HepG2 (cell line): Measurements from ENCODE around the gene HDLBP. TPM values are rescaled to one million over a fixed set of nuclear protein-coding genes. Genes with fewer than 3 reads are reported as not detected.

Source experiments
- AHR ChIP-seq: IDR thresholded peaks from 2 replicates; pipeline ENCODE4 v1.6.1; 2018; ENCODE audit warnings: missing genetic modification reagents, missing compliant biosample characterization
- ARNT ChIP-seq: fragments of 450-650 bp; IDR thresholded peaks from 2 replicates; pipeline ENCODE4 v1.6.1; 2017
- BORCS8-MEF2B ChIP-seq: sonication (generic); formaldehyde crosslinking; IDR thresholded peaks from 2 replicates; pipeline ENCODE4 v1.8.0; 2022; ENCODE audit warnings: mild to moderate bottlenecking, missing genetic modification reagents
- CBFB ChIP-seq: sonication (generic); formaldehyde crosslinking; IDR thresholded peaks from 2 replicates; pipeline ENCODE4 v1.4.0; 2020; ENCODE audit warnings: missing genetic modification reagents
- CENPT ChIP-seq: sonication (generic); formaldehyde crosslinking; IDR thresholded peaks from 2 replicates; pipeline ENCODE4 v1.8.0; 2022; ENCODE audit warnings: low read depth, mild to moderate bottlenecking, moderate library complexity, missing genetic modification reagents
- E2F1 ChIP-seq: sonication (generic); formaldehyde crosslinking; IDR thresholded peaks from 2 replicates; pipeline ENCODE4 v1.5.0; 2020; ENCODE audit warnings: missing genetic modification reagents
- HNRNPH1 ChIP-seq: fragments of 200-400 bp; formaldehyde crosslinking; optimal IDR thresholded peaks from 2 replicates; pipeline ENCODE3; 2017; ENCODE audit warnings: mild to moderate bottlenecking, low read depth, low read length
- HOXA3 ChIP-seq: sonication (generic); formaldehyde crosslinking; IDR thresholded peaks from 2 replicates; pipeline ENCODE4 v1.5.0; 2020; ENCODE audit warnings: missing genetic modification reagents
- KDM4B ChIP-seq: sonication (generic); formaldehyde crosslinking; IDR thresholded peaks from 2 replicates; pipeline ENCODE4 v1.4.0; 2020; ENCODE audit warnings: missing genetic modification reagents
- MATR3 ChIP-seq: sonication (generic); formaldehyde crosslinking; IDR thresholded peaks from 2 replicates; pipeline ENCODE4 v1.4.0; 2020; ENCODE audit warnings: missing genetic modification reagents
- NFRKB ChIP-seq: fragments of 450-650 bp; IDR thresholded peaks from 2 replicates; pipeline ENCODE4 v1.6.1; 2017
- NR2F1 ChIP-seq, 2 experiments: fragments of 450-650 bp in 1 of 2; formaldehyde crosslinking in 1 of 2; IDR thresholded peaks; 2 replicates each; pipeline versions ENCODE4 v1.5.0 to v1.6.1; 2016 to 2020; ENCODE audit warnings: mild to moderate bottlenecking in 1 of 2, missing compliant biosample characterization in 1 of 2, missing genetic modification reagents in 1 of 2, moderate library complexity in 1 of 2
- NR2F2 ChIP-seq: IDR thresholded peaks from 2 replicates; pipeline ENCODE4 v1.6.1; 2012; ENCODE audit warnings: low read depth, inconsistent platforms, borderline replicate concordance
- NRL ChIP-seq: sonication (generic); formaldehyde crosslinking; IDR thresholded peaks from 2 replicates; pipeline ENCODE4 v1.5.0; 2020; ENCODE audit warnings: missing genetic modification reagents, mild to moderate bottlenecking, moderate library complexity, borderline replicate concordance
- RNF2 ChIP-seq: fragments of 450-650 bp; conservative IDR thresholded peaks from 2 replicates; pipeline ENCODE4 v1.6.1; 2016; ENCODE audit warnings: low read depth
- SAFB2 ChIP-seq: sonication (generic); formaldehyde crosslinking; IDR thresholded peaks from 2 replicates; pipeline ENCODE4 v1.5.1; 2020; ENCODE audit warnings: missing genetic modification reagents, low read depth, mild to moderate bottlenecking, borderline replicate concordance
- SP2 ChIP-seq: sonication (generic); formaldehyde crosslinking; IDR thresholded peaks from 2 replicates; pipeline ENCODE4 v1.5.1; 2020; ENCODE audit warnings: mild to moderate bottlenecking, missing genetic modification reagents
- SSRP1 ChIP-seq: IDR thresholded peaks from 2 replicates; pipeline ENCODE4 v1.6.1; 2016; ENCODE audit warnings: control low read depth
- TEAD2 ChIP-seq: sonication (generic); formaldehyde crosslinking; IDR thresholded peaks from 2 replicates; pipeline ENCODE4 v1.9.0; 2021; ENCODE audit warnings: missing genetic modification reagents
- TFAP4 ChIP-seq: sonication (generic); IDR thresholded peaks from 2 replicates; pipeline ENCODE4 v1.6.1; 2016; ENCODE audit warnings: low read depth, borderline replicate concordance
- ZMAT3 ChIP-seq: sonication (generic); formaldehyde crosslinking; conservative IDR thresholded peaks from 2 replicates; pipeline ENCODE4 v1.7.0; 2021; ENCODE audit warnings: missing genetic modification reagents
- ZNF143 ChIP-seq: sonication (generic); formaldehyde crosslinking; IDR thresholded peaks from 2 replicates; pipeline ENCODE4 v1.4.0; 2020; ENCODE audit warnings: missing genetic modification reagents
- ZNF256 ChIP-seq: sonication (generic); formaldehyde crosslinking; conservative IDR thresholded peaks from 2 replicates; pipeline ENCODE4 v1.4.0; 2020; ENCODE audit warnings: missing genetic modification reagents
- ZNF549 ChIP-seq: sonication (generic); formaldehyde crosslinking; IDR thresholded peaks from 2 replicates; pipeline ENCODE4 v1.5.0; 2020; ENCODE audit warnings: missing genetic modification reagents
- ZNF552 ChIP-seq: sonication (generic); formaldehyde crosslinking; IDR thresholded peaks from 2 replicates; pipeline ENCODE4 v1.9.0; 2022; ENCODE audit warnings: missing genetic modification reagents, mild to moderate bottlenecking, borderline replicate concordance
- ZNF563 ChIP-seq: sonication (generic); formaldehyde crosslinking; IDR thresholded peaks from 2 replicates; pipeline ENCODE4 v1.8.0; 2022; ENCODE audit warnings: mild to moderate bottlenecking, moderate library complexity, missing genetic modification reagents
- ZNF713 ChIP-seq: sonication (generic); formaldehyde crosslinking; IDR thresholded peaks from 2 replicates; pipeline ENCODE4 v1.4.0; 2020; ENCODE audit warnings: mild to moderate bottlenecking, missing genetic modification reagents
- ZNF839 ChIP-seq: sonication (generic); formaldehyde crosslinking; IDR thresholded peaks from 2 replicates; pipeline ENCODE4 v1.4.0; 2020; ENCODE audit warnings: missing genetic modification reagents, mild to moderate bottlenecking, borderline replicate concordance
- polyA plus RNA-seq, 8 experiments: library from polyadenylated mRNA; depleted of rRNA in 3 of 8; stranded (reverse) in 7 of 8; unstranded in 1 of 8; fragments of >200 nt; fragmentation: Illumina TruSeq in 4 of 8; extraction: Trizol in 4 of 8; gene quantifications; 2 replicates each; pipeline versions ENCODE4 v1.2.1 to v1.2.3, GENCODE V29; 2011 to 2016; ENCODE audit warnings: low read depth in 4 of 8, missing spikeins in 1 of 8, mixed read lengths in 1 of 8; ENCODE audit not compliant: insufficient read depth in 1 of 8
- total RNA-seq, 5 experiments: library from RNA; depleted of rRNA; stranded (reverse); fragments of >200 nt; fragmentation: Illumina TruSeq; extraction: Trizol; gene quantifications; 2 replicates each; pipeline ENCODE4 v1.2.3, GENCODE V29; 2016; ENCODE audit warnings: low read depth in 1 of 5
- TF ChIP-seq, protein P1 (sequence below): sonication (generic); formaldehyde crosslinking; IDR thresholded peaks from 2 replicates; pipeline ENCODE4 v1.4.0; 2020; ENCODE audit warnings: mild to moderate bottlenecking, missing genetic modification reagents
- TF ChIP-seq, protein P2 (sequence below): sonication (generic); formaldehyde crosslinking; IDR thresholded peaks from 2 replicates; pipeline ENCODE4 v1.9.0; 2022; ENCODE audit warnings: missing genetic modification reagents, mild to moderate bottlenecking, borderline replicate concordance

HDLBP gene
- total and polyA plus RNA-seq, 2 of the 13 experiments (the other 11 are each of a cell fraction or from before 2014, with no cell fraction given): 464 to 707 TPM

DNA sequence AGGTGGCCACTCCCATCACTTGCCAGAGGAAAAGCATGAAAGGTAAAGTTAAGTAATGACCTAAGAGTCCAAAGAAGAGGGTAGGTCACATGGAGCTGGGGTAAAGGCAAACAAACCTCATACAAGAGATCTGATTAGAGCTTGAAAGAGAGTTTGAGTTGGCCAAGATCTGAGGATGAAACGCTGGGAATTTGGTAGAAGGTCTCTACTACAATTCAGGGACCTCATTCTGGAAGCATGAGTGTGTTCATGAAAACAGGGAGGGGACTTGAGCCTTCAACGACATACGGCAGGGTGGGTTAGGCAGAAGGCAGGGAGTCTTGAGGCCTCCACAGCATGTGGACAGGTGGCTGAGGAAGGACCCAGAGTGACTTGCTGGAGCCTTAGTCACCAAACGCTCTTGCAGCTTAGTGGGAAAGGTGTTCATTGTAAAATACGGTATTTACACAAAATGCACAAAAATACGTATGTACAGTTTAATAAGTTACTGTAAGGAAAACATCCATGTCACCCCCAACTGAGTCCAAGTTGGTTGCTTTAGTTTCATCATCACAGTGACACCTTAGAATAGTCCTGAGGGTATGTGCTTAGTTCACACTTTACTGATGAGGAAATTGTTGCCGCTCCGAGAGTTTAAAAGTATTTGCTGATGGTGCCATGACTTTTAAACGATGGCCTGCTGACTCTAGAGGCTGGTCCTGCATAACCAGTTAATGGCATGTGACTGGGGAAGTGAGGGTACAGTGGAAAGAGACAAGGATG lies 35.6 kb upstream of the HDLBP start (continued):
- TF ChIP-seq ZNF256 (CRISPR knock-in tag): no peak
- TF ChIP-seq HNRNPH1: no peak
- no peak for TF ChIP-seq NR2F1 (CRISPR knock-in tag; IDR thresholded peaks at IDR 0.05)
- TF ChIP-seq SP2 (CRISPR knock-in tag): no peak
- no peak for TF ChIP-seq AHR (CRISPR knock-in tag)
- TF ChIP-seq NR2F2: peak; percentile 30; the same call in 1 of the 2 replicates
- TF ChIP-seq NRL (CRISPR knock-in tag): no peak
- no peak for TF ChIP-seq NFRKB
- TF ChIP-seq CBFB: no peak; the same call in 1 of the 2 replicates
- TF ChIP-seq, protein P1, sequence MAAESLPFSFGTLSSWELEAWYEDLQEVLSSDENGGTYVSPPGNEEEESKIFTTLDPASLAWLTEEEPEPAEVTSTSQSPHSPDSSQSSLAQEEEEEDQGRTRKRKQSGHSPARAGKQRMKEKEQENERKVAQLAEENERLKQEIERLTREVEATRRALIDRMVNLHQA: no peak
- no peak for TF ChIP-seq ZNF552 (CRISPR knock-in tag)
- no peak for TF ChIP-seq ARNT
- peak; percentile 60 for TF ChIP-seq HOXA3 (CRISPR knock-in tag)
- no peak for TF ChIP-seq ZNF839
- TF ChIP-seq RNF2: no peak
- no peak for TF ChIP-seq BORCS8-MEF2B (CRISPR knock-in tag)
- TF ChIP-seq E2F1: no peak
- no peak for TF ChIP-seq KDM4B
- TF ChIP-seq ZNF713 (CRISPR knock-in tag): no peak
- TF ChIP-seq TEAD2 (CRISPR knock-in tag): no peak
- TF ChIP-seq CENPT (CRISPR knock-in tag): no peak
- TF ChIP-seq TFAP4: peak; percentile 56; the same call in 1 of the 2 replicates
- peak; percentile 56; the same call in 1 of the 2 replicates for TF ChIP-seq SAFB2 (CRISPR knock-in tag)
- TF ChIP-seq ZNF143: no peak
- TF ChIP-seq SSRP1: peak; percentile 97
- TF ChIP-seq, protein P2, sequence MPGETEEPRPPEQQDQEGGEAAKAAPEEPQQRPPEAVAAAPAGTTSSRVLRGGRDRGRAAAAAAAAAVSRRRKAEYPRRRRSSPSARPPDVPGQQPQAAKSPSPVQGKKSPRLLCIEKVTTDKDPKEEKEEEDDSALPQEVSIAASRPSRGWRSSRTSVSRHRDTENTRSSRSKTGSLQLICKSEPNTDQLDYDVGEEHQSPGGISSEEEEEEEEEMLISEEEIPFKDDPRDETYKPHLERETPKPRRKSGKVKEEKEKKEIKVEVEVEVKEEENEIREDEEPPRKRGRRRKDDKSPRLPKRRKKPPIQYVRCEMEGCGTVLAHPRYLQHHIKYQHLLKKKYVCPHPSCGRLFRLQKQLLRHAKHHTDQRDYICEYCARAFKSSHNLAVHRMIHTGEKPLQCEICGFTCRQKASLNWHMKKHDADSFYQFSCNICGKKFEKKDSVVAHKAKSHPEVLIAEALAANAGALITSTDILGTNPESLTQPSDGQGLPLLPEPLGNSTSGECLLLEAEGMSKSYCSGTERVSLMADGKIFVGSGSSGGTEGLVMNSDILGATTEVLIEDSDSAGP (CRISPR knock-in tag): peak; percentile 76
- TF ChIP-seq ZMAT3 (CRISPR knock-in tag): 0 out of 2 replicates have a peak, but pooled peaks have one; percentile 52
- TF ChIP-seq ZNF563 (CRISPR knock-in tag): no peak
- TF ChIP-seq ZNF549 (CRISPR knock-in tag): no peak
- no peak for TF ChIP-seq MATR3 (CRISPR knock-in tag)
